GM23338 (cell line): ENCODE measurements around the gene SLC6A8.

Source experiments
- CREB1 ChIP-seq: fragments of 250-450 bp; sonication (Bioruptor Pico); IDR thresholded peaks from 2 replicates; pipeline ENCODE4 v1.5.0; 2020; ENCODE audit warnings: low read depth, mild to moderate bottlenecking, moderate library complexity
- EZH2 ChIP-seq: fragments of 200-600 bp; sonication (generic); IDR thresholded peaks from one replicate; pipeline ENCODE4 v1.8.0; 2017; ENCODE audit warnings: antibody characterized with exemption, mild to moderate bottlenecking, low read depth; ENCODE audit not compliant: unreplicated experiment
- EZH2phosphoT487 ChIP-seq: fragments of 200-600 bp; sonication (generic); IDR thresholded peaks from one replicate; pipeline ENCODE4 v1.8.1; 2018; ENCODE audit warnings: antibody characterized with exemption; ENCODE audit not compliant: unreplicated experiment
- JUNB ChIP-seq: IDR thresholded peaks from one replicate; pipeline ENCODE4 v1.6.1; 2016; ENCODE audit warnings: antibody characterized with exemption; ENCODE audit not compliant: unreplicated experiment
- NANOG ChIP-seq: IDR thresholded peaks from 2 replicates; pipeline ENCODE4 v1.6.1; 2016; ENCODE audit warnings: antibody characterized with exemption, borderline replicate concordance
- POLR2AphosphoS5 ChIP-seq: IDR thresholded peaks from 2 replicates; pipeline ENCODE4 v1.6.1; 2016; ENCODE audit warnings: antibody characterized with exemption, low read depth
- STAT1 ChIP-seq: IDR thresholded peaks from one replicate; pipeline ENCODE4 v1.6.1; 2016; ENCODE audit warnings: antibody characterized with exemption; ENCODE audit not compliant: unreplicated experiment
- ZNF331 ChIP-seq: fragments of 250-450 bp; sonication (Bioruptor Pico); IDR thresholded peaks from 2 replicates; pipeline ENCODE4 v1.5.0; 2020; ENCODE audit warnings: low read depth, mild to moderate bottlenecking, moderate library complexity
- TF ChIP-seq, protein P1 (sequence below): IDR thresholded peaks from 2 replicates; pipeline ENCODE4 v1.6.1; 2016; ENCODE audit warnings: antibody characterized with exemption
- TF ChIP-seq, protein P2 (sequence below): fragments of 250-450 bp; sonication (Bioruptor Pico); IDR thresholded peaks from 2 replicates; pipeline ENCODE4 v1.5.0; 2020; ENCODE audit warnings: mild to moderate bottlenecking, moderate library complexity
- TF ChIP-seq, protein P3 (sequence below), 2 experiments: fragments of 200-600 bp in 1 of 2; sonication (generic) in 1 of 2; conservative IDR thresholded peaks; 2 replicates each; pipeline versions ENCODE4 v1.5.1 to v1.6.1; 2016 to 2017; ENCODE audit warnings: antibody characterized with exemption in 2 of 2, low read depth in 2 of 2, mild to moderate bottlenecking in 2 of 2, moderate library complexity in 1 of 2
- TF ChIP-seq, protein P4 (sequence below): IDR thresholded peaks from one replicate; pipeline ENCODE4 v1.6.1; 2018; ENCODE audit warnings: antibody characterized with exemption; ENCODE audit not compliant: unreplicated experiment

DNA sequence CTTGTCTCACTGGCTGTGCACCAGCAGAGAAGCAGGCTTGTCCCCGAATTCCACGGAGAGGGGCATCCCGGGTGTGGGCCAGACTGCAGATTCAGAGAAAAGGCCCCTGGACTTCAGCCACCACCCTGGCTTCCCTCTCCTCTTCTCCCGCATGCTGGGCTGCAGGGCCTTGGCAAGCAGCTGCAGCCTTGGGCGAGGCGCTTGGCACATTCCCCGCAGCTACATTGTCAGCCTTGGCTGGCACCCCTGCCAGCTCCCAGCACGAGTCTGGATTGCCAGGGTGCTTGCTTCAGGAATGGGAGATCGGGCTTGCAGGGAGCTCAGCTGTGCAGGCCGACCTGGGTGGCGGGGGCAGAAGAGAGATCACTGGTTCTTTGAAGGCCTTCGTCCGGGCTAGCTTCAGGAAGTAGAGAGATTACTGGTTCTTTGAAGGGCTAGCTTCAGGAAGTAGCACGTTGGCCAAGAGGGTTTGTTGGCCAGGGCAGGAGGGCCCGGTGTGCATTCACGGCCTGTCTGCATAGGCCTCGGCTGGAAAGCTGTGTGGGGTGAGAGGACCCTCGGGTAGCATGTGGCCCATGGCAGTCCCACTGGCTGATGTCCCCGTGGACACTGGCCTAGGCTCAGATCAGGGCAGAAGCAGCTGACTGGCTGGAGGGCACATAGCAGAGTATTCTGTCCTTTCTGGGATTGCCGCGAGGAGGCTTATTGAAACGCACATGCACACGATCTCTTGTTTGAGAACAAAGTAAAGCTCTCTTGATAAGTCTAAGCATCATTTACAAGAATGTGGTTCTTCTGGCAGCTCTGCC is 39.6 kb downstream of the SLC6A8 start:
- TF ChIP-seq, protein P1, sequence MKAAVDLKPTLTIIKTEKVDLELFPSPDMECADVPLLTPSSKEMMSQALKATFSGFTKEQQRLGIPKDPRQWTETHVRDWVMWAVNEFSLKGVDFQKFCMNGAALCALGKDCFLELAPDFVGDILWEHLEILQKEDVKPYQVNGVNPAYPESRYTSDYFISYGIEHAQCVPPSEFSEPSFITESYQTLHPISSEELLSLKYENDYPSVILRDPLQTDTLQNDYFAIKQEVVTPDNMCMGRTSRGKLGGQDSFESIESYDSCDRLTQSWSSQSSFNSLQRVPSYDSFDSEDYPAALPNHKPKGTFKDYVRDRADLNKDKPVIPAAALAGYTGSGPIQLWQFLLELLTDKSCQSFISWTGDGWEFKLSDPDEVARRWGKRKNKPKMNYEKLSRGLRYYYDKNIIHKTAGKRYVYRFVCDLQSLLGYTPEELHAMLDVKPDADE = no peak
- TF ChIP-seq EZH2 = no peak
- TF ChIP-seq, protein P2, sequence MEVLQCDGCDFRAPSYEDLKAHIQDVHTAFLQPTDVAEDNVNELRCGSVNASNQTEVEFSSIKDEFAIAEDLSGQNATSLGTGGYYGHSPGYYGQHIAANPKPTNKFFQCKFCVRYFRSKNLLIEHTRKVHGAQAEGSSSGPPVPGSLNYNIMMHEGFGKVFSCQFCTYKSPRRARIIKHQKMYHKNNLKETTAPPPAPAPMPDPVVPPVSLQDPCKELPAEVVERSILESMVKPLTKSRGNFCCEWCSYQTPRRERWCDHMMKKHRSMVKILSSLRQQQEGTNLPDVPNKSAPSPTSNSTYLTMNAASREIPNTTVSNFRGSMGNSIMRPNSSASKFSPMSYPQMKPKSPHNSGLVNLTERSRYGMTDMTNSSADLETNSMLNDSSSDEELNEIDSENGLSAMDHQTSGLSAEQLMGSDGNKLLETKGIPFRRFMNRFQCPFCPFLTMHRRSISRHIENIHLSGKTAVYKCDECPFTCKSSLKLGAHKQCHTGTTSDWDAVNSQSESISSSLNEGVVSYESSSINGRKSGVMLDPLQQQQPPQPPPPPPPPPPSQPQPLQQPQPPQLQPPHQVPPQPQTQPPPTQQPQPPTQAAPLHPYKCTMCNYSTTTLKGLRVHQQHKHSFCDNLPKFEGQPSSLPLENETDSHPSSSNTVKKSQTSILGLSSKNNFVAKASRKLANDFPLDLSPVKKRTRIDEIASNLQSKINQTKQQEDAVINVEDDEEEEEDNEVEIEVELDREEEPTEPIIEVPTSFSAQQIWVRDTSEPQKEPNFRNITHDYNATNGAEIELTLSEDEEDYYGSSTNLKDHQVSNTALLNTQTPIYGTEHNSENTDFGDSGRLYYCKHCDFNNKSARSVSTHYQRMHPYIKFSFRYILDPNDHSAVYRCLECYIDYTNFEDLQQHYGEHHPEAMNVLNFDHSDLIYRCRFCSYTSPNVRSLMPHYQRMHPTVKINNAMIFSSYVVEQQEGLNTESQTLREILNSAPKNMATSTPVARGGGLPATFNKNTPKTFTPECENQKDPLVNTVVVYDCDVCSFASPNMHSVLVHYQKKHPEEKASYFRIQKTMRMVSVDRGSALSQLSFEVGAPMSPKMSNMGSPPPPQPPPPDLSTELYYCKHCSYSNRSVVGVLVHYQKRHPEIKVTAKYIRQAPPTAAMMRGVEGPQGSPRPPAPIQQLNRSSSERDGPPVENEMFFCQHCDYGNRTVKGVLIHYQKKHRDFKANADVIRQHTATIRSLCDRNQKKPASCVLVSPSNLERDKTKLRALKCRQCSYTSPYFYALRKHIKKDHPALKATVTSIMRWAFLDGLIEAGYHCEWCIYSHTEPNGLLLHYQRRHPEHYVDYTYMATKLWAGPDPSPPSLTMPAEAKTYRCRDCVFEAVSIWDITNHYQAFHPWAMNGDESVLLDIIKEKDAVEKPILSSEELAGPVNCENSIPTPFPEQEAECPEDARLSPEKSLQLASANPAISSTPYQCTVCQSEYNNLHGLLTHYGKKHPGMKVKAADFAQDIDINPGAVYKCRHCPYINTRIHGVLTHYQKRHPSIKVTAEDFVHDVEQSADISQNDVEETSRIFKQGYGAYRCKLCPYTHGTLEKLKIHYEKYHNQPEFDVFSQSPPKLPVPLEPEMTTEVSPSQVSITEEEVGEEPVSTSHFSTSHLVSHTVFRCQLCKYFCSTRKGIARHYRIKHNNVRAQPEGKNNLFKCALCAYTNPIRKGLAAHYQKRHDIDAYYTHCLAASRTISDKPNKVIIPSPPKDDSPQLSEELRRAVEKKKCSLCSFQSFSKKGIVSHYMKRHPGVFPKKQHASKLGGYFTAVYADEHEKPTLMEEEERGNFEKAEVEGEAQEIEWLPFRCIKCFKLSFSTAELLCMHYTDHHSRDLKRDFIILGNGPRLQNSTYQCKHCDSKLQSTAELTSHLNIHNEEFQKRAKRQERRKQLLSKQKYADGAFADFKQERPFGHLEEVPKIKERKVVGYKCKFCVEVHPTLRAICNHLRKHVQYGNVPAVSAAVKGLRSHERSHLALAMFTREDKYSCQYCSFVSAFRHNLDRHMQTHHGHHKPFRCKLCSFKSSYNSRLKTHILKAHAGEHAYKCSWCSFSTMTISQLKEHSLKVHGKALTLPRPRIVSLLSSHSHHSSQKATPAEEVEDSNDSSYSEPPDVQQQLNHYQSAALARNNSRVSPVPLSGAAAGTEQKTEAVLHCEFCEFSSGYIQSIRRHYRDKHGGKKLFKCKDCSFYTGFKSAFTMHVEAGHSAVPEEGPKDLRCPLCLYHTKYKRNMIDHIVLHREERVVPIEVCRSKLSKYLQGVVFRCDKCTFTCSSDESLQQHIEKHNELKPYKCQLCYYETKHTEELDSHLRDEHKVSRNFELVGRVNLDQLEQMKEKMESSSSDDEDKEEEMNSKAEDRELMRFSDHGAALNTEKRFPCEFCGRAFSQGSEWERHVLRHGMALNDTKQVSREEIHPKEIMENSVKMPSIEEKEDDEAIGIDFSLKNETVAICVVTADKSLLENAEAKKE (CRISPR knock-in tag) = no peak
- TF ChIP-seq, protein P3, sequence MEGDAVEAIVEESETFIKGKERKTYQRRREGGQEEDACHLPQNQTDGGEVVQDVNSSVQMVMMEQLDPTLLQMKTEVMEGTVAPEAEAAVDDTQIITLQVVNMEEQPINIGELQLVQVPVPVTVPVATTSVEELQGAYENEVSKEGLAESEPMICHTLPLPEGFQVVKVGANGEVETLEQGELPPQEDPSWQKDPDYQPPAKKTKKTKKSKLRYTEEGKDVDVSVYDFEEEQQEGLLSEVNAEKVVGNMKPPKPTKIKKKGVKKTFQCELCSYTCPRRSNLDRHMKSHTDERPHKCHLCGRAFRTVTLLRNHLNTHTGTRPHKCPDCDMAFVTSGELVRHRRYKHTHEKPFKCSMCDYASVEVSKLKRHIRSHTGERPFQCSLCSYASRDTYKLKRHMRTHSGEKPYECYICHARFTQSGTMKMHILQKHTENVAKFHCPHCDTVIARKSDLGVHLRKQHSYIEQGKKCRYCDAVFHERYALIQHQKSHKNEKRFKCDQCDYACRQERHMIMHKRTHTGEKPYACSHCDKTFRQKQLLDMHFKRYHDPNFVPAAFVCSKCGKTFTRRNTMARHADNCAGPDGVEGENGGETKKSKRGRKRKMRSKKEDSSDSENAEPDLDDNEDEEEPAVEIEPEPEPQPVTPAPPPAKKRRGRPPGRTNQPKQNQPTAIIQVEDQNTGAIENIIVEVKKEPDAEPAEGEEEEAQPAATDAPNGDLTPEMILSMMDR (conservative IDR thresholded peaks at IDR 0.05; ENCODE audit: low read depth in 2 of 2) = no peak
- TF ChIP-seq, protein P4, sequence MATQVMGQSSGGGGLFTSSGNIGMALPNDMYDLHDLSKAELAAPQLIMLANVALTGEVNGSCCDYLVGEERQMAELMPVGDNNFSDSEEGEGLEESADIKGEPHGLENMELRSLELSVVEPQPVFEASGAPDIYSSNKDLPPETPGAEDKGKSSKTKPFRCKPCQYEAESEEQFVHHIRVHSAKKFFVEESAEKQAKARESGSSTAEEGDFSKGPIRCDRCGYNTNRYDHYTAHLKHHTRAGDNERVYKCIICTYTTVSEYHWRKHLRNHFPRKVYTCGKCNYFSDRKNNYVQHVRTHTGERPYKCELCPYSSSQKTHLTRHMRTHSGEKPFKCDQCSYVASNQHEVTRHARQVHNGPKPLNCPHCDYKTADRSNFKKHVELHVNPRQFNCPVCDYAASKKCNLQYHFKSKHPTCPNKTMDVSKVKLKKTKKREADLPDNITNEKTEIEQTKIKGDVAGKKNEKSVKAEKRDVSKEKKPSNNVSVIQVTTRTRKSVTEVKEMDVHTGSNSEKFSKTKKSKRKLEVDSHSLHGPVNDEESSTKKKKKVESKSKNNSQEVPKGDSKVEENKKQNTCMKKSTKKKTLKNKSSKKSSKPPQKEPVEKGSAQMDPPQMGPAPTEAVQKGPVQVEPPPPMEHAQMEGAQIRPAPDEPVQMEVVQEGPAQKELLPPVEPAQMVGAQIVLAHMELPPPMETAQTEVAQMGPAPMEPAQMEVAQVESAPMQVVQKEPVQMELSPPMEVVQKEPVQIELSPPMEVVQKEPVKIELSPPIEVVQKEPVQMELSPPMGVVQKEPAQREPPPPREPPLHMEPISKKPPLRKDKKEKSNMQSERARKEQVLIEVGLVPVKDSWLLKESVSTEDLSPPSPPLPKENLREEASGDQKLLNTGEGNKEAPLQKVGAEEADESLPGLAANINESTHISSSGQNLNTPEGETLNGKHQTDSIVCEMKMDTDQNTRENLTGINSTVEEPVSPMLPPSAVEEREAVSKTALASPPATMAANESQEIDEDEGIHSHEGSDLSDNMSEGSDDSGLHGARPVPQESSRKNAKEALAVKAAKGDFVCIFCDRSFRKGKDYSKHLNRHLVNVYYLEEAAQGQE = no peak
- no peak for TF ChIP-seq POLR2AphosphoS5
- no peak for TF ChIP-seq EZH2phosphoT487
- no peak for TF ChIP-seq STAT1
- TF ChIP-seq ZNF331 = no peak
- no peak for TF ChIP-seq JUNB
- TF ChIP-seq CREB1 (CRISPR knock-in tag) = no peak
- no peak for TF ChIP-seq NANOG
